Fibroblast of mammary gland (primary cell): ENCODE data around the gene STIM2.

Experiments
- DNase-seq: peaks from one replicate; pipeline ENCODE4 v3.0.0-alpha.2; 2010; ENCODE audit warnings: low read depth
- H3K4me3 ChIP-seq: 2 replicates; pipeline ENCODE4 v1.5.1; 2011; ENCODE audit warnings: low read depth, mild to moderate bottlenecking, low read length, moderate library complexity; ENCODE audit not compliant: control insufficient read depth
- CTCF ChIP-seq: conservative IDR thresholded peaks from 2 replicates; pipeline ENCODE4 v1.5.1; 2011; ENCODE audit warnings: low read depth, low read length, inconsistent platforms; ENCODE audit not compliant: control insufficient read depth, insufficient read depth

STIM2 gene

GRCh38 chr4:26905172-26905571 is 44.5 kb downstream of the STIM2 start:
- DNase-seq: no peak
- TF ChIP-seq CTCF: no peak
- H3K4me3 ChIP-seq: no peak overlapping the region

- H3K4me3 ChIP-seq: no peak overlapping the region
- TF ChIP-seq CTCF: no peak
- DNase-seq: no peak
These were observed 47.3 kb downstream of the STIM2 start for GRCh38 chr4:26907731-26908599.

GRCh38 chr4:26909369-26909768 is 48.7 kb downstream of the STIM2 start:
- no peak for TF ChIP-seq CTCF
- DNase-seq: no peak
- H3K4me3 ChIP-seq: no peak overlapping the region

GRCh38 chr4:26911254-26911653 is 50.6 kb downstream of the STIM2 start:
- TF ChIP-seq CTCF: no peak
- no peak overlapping the region for H3K4me3 ChIP-seq
- no peak for DNase-seq

GRCh38 chr4:26912069-26912468 is 51.4 kb downstream of the STIM2 start:
- DNase-seq: peak; percentile 7
- no peak overlapping the region for H3K4me3 ChIP-seq
- no peak for TF ChIP-seq CTCF

- DNase-seq: no peak
- no peak overlapping the region for H3K4me3 ChIP-seq
- TF ChIP-seq CTCF: no peak
These were observed 52.2 kb downstream of the STIM2 start for GRCh38 chr4:26912810-26913209.

GRCh38 chr4:26916195-26916594 is 55.6 kb downstream of the STIM2 start:
- peak; percentile 30 for DNase-seq
- no peak overlapping the region for H3K4me3 ChIP-seq
- no peak for TF ChIP-seq CTCF
